ENCODE data around the gene DDX39A. TPM values are rescaled to one million over a fixed set of nuclear protein-coding genes. Genes with fewer than 3 reads are reported as not detected.

DDX39A gene
- total RNA-seq, 1 experiment from 2014 or later, result 117 TPM

DNA sequence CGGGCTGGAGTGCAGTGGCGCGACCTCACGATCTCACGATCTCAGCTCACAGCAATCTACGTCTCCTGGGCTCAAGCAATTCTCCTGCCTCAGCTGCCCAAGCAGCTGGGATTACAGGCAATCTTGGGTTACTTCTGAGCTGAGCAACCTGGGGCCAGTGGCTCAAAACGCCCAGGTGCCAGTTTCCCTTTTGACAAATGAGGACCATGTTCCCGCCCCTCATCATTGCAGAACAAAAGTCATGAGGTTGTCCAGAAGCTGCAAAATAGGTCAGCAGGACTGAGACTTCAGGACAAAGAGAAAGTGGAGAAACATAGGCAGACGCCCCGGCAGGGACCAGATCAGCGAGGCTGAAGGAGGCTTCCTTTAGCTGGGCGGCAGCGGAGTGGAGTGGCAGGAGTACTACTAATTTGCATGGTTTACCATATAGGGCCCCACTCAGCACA lies 41.2 kb downstream of the DDX39A start:
- BruUV-seq (replicated peaks), result no TSS peak
- ChIA-PET POLR2A (no interaction called here), CTCF (no interaction called here)
- H3K4me3 ChIP-seq (ENCODE audit: low read depth in 2 of 2, low read length in 2 of 2), result peak overlapping the region; percentile 31 to 51
- DNase-seq (ENCODE audit: low read depth, low spot score), result no peak
- H3K4me1 ChIP-seq (ENCODE audit: control insufficient read depth, insufficient read depth, low read length), result peaks cover 13% of the 10 kb centered on the region
- no peaks in the 10 kb centered on the region for H3K9me3 ChIP-seq (ENCODE audit: control insufficient read depth, insufficient read depth, low read depth, low read length)
- H3K27ac ChIP-seq (ENCODE audit: low read length), result no peak overlapping the region
- no peaks in the 10 kb centered on the region; the same call in 1 of the 2 replicates for H3K36me3 ChIP-seq (ENCODE audit: control insufficient read depth, insufficient read depth, low read length)
- no peaks in the 10 kb centered on the region for H3K27me3 ChIP-seq (ENCODE audit: control insufficient read depth, insufficient read depth, low read length)
- in situ Hi-C loops (cut with HindIII; ENCODE audit: low pct_unique_long_range_greater_than_20kb, low sequenced_read_pairs) (no loop called here), intact Hi-C loops (cut with micrococcal nuclease; ENCODE audit: unreplicated experiment) (no loop called here)
- ATAC-seq, result peak; percentile 17
- TF ChIP-seq TCF7L2 (IDR thresholded peaks at IDR 0.05; ENCODE audit: low read depth, low read length) (no peak), POLR2AphosphoS5 (IDR thresholded peaks at IDR 0.05; ENCODE audit: low read depth, low read length) (no peak), SIN3A (IDR thresholded peaks at IDR 0.05; ENCODE audit: borderline replicate concordance, insufficient read depth, low read depth, low read length) (no peak)
- TF ChIP-seq, protein P1, sequence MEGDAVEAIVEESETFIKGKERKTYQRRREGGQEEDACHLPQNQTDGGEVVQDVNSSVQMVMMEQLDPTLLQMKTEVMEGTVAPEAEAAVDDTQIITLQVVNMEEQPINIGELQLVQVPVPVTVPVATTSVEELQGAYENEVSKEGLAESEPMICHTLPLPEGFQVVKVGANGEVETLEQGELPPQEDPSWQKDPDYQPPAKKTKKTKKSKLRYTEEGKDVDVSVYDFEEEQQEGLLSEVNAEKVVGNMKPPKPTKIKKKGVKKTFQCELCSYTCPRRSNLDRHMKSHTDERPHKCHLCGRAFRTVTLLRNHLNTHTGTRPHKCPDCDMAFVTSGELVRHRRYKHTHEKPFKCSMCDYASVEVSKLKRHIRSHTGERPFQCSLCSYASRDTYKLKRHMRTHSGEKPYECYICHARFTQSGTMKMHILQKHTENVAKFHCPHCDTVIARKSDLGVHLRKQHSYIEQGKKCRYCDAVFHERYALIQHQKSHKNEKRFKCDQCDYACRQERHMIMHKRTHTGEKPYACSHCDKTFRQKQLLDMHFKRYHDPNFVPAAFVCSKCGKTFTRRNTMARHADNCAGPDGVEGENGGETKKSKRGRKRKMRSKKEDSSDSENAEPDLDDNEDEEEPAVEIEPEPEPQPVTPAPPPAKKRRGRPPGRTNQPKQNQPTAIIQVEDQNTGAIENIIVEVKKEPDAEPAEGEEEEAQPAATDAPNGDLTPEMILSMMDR (IDR thresholded peaks at IDR 0.05), result no peak
- TF ChIP-seq, protein P2, sequence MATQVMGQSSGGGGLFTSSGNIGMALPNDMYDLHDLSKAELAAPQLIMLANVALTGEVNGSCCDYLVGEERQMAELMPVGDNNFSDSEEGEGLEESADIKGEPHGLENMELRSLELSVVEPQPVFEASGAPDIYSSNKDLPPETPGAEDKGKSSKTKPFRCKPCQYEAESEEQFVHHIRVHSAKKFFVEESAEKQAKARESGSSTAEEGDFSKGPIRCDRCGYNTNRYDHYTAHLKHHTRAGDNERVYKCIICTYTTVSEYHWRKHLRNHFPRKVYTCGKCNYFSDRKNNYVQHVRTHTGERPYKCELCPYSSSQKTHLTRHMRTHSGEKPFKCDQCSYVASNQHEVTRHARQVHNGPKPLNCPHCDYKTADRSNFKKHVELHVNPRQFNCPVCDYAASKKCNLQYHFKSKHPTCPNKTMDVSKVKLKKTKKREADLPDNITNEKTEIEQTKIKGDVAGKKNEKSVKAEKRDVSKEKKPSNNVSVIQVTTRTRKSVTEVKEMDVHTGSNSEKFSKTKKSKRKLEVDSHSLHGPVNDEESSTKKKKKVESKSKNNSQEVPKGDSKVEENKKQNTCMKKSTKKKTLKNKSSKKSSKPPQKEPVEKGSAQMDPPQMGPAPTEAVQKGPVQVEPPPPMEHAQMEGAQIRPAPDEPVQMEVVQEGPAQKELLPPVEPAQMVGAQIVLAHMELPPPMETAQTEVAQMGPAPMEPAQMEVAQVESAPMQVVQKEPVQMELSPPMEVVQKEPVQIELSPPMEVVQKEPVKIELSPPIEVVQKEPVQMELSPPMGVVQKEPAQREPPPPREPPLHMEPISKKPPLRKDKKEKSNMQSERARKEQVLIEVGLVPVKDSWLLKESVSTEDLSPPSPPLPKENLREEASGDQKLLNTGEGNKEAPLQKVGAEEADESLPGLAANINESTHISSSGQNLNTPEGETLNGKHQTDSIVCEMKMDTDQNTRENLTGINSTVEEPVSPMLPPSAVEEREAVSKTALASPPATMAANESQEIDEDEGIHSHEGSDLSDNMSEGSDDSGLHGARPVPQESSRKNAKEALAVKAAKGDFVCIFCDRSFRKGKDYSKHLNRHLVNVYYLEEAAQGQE (IDR thresholded peaks at IDR 0.05; ENCODE audit: insufficient read depth in 1 of 2, low read depth in 2 of 2, low read length in 1 of 2), result no peak

DNA sequence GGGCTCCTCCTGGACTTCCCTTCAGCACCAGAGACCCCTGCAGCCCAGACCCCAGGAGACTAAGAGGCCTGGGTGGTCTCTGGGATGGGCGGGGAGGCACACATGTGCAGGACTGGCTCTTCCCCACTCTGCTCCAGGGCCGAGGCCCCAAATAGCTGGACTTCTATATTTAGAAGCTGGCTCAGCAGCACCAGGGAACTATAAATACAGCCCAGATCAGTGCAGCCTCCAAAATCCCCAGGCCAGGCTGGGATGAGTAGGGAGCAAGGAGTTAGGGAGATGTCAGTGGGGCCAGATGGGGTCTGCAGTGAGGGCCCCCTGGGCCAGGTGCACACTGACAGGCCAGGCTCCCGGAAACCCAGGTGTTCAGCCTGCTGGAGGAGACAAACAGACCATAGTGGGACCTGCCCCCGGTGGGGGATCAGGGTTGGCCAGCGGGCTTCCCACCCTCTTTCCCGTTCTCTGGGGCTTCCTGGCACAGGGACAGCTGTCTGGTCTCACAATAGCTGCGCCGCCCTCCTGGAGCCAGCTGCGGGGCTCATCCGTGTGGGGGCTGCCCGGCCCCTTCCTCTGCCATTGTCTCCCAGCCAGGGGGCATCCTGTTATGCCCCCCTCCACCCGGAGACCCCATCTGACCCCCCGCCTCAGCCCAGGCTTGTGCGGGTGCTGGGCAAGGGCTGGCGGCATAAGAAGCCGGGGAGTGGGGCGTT lies 43.4 kb downstream of the DDX39A start:
- in situ Hi-C loops (cut with HindIII; ENCODE audit: low pct_unique_long_range_greater_than_20kb, low sequenced_read_pairs), result no loop called here
- ATAC-seq, result peak; percentile 52
- no peaks in the 10 kb centered on the region for H3K36me3 ChIP-seq (ENCODE audit: control insufficient read depth, insufficient read depth, low read length)
- no peak for DNase-seq (ENCODE audit: low read depth, low spot score)
- POLR2A ChIA-PET, result no interaction called here
- H3K9me3 ChIP-seq (ENCODE audit: control insufficient read depth, insufficient read depth, low read depth, low read length), result no peaks in the 10 kb centered on the region
- H3K4me1 ChIP-seq (ENCODE audit: control insufficient read depth, insufficient read depth, low read length), result peaks cover 13% of the 10 kb centered on the region
- H3K4me3 ChIP-seq (ENCODE audit: low read depth in 2 of 2, low read length in 2 of 2), result no peak overlapping the region
- intact Hi-C loops (cut with micrococcal nuclease; ENCODE audit: unreplicated experiment), result no loop called here
- no peak for TF ChIP-seq SIN3A (IDR thresholded peaks at IDR 0.05; ENCODE audit: borderline replicate concordance, insufficient read depth, low read depth, low read length)
- no TSS peak for BruUV-seq (replicated peaks)
- no peak overlapping the region for H3K27ac ChIP-seq (ENCODE audit: low read length)
- CTCF ChIA-PET, result interaction anchor here (0.6 kb wide), 2 partner anchors 17 to 1090 kb away, joined by 3 to 8 read pairs; no protein-coding TSS in a partner anchor
- H3K27me3 ChIP-seq (ENCODE audit: control insufficient read depth, insufficient read depth, low read length), result no peaks in the 10 kb centered on the region

GRCh38 chr19:14375055-14375581 lies 44.0 kb downstream of the DDX39A start:
- TF ChIP-seq, protein P1 (IDR thresholded peaks at IDR 0.05), result no peak
- TF ChIP-seq POLR2AphosphoS5 (IDR thresholded peaks at IDR 0.05; ENCODE audit: low read depth, low read length), result no peak
- TF ChIP-seq SIN3A (IDR thresholded peaks at IDR 0.05; ENCODE audit: borderline replicate concordance, insufficient read depth, low read depth, low read length), result no peak
- TF ChIP-seq, protein P2 (IDR thresholded peaks at IDR 0.05; ENCODE audit: insufficient read depth in 1 of 2, low read depth in 2 of 2, low read length in 1 of 2), result no peak
- no peak for TF ChIP-seq TCF7L2 (IDR thresholded peaks at IDR 0.05; ENCODE audit: low read depth, low read length)
- Histone ChIP-seq H3K4me1 (ENCODE audit: control insufficient read depth, insufficient read depth, low read length) (peaks cover 11% of the 10 kb centered on the region), H3K4me3 (ENCODE audit: low read depth in 2 of 2, low read length in 2 of 2) (no peak overlapping the region), H3K27ac (ENCODE audit: low read length) (no peak overlapping the region), H3K9me3 (ENCODE audit: control insufficient read depth, insufficient read depth, low read depth, low read length) (no peaks in the 10 kb centered on the region), H3K36me3 (ENCODE audit: control insufficient read depth, insufficient read depth, low read length) (no peaks in the 10 kb centered on the region), H3K27me3 (ENCODE audit: control insufficient read depth, insufficient read depth, low read length) (no peaks in the 10 kb centered on the region)
- ATAC-seq, result peak; percentile 17; the same call in 1 of the 2 replicates
- ChIA-PET CTCF (interaction anchor here (0.6 kb wide), 1 partner anchor 16 kb away, joined by 8 read pairs; no protein-coding TSS in a partner anchor), POLR2A (no interaction called here)
- in situ Hi-C loops (cut with HindIII; ENCODE audit: low pct_unique_long_range_greater_than_20kb, low sequenced_read_pairs) (no loop called here), intact Hi-C loops (cut with micrococcal nuclease; ENCODE audit: unreplicated experiment) (no loop called here)
- no TSS peak for BruUV-seq (replicated peaks)
- no peak for DNase-seq (ENCODE audit: low read depth, low spot score)

Measured in Panc1 (cell line).